GM18861 (cell line): Measurements from ENCODE around the gene HOMER1.

Experiments used
- ATAC-seq: cut with Tn5 transposase; IDR thresholded peaks from one replicate; pipeline ENCODE4 v1.9.1; 2021; ENCODE audit not compliant: unreplicated experiment

HOMER1 gene

GRCh38 chr5:79490323-79490936 lies 23.5 kb downstream of the HOMER1 start:
- no peak for ATAC-seq

- no peak for ATAC-seq
Observed at GRCh38 chr5:79489773-79490172, 24.2 kb downstream of the HOMER1 start.

- no peak for ATAC-seq
Observed at GRCh38 chr5:79488775-79489174, 25.2 kb downstream of the HOMER1 start.

GRCh38 chr5:79488058-79488457 lies 25.9 kb downstream of the HOMER1 start:
- no peak for ATAC-seq

GRCh38 chr5:79487251-79487650 lies 26.7 kb downstream of the HOMER1 start:
- no peak for ATAC-seq

- no peak for ATAC-seq
Observed at GRCh38 chr5:79486116-79486515, 27.8 kb downstream of the HOMER1 start.

GRCh38 chr5:79484731-79485130 lies 29.2 kb downstream of the HOMER1 start:
- ATAC-seq: no peak

- ATAC-seq: no peak
Observed at GRCh38 chr5:79481574-79481973, 32.4 kb downstream of the HOMER1 start.

GRCh38 chr5:79480991-79481390 lies 32.9 kb downstream of the HOMER1 start:
- no peak for ATAC-seq

- no peak for ATAC-seq
Observed at GRCh38 chr5:79475152-79475466, 38.8 kb downstream of the HOMER1 start.

- no peak for ATAC-seq
Observed at GRCh38 chr5:79474367-79475151, 39.4 kb downstream of the HOMER1 start.

GRCh38 chr5:79471556-79471955 lies 42.4 kb downstream of the HOMER1 start:
- no peak for ATAC-seq

GRCh38 chr5:79464695-79465332 lies 49.1 kb downstream of the HOMER1 start:
- ATAC-seq: no peak

- no peak for ATAC-seq
Observed at GRCh38 chr5:79464278-79464677, 49.7 kb downstream of the HOMER1 start.

GRCh38 chr5:79459626-79460025 lies 54.3 kb downstream of the HOMER1 start:
- ATAC-seq: no peak

GRCh38 chr5:79456890-79457583 lies 56.9 kb downstream of the HOMER1 start:
- ATAC-seq: peak; percentile 83

- ATAC-seq: no peak
Observed at GRCh38 chr5:79456400-79456799, 57.5 kb downstream of the HOMER1 start.

- no peak for ATAC-seq
Observed at GRCh38 chr5:79454043-79454442, 59.9 kb downstream of the HOMER1 start.

GRCh38 chr5:79448336-79448735 lies 65.6 kb downstream of the HOMER1 start:
- ATAC-seq: no peak

GRCh38 chr5:79436821-79437220 lies 77.1 kb downstream of the HOMER1 start:
- ATAC-seq: no peak

GRCh38 chr5:79436224-79436623 lies 77.7 kb downstream of the HOMER1 start:
- ATAC-seq: no peak

- ATAC-seq: no peak
Observed at GRCh38 chr5:79430196-79430595, 83.7 kb downstream of the HOMER1 start.
